GM19452 (cell line): Measurements from ENCODE around the gene LHFPL5.

Experiments
- ATAC-seq: cut with Tn5 transposase; IDR thresholded peaks from one replicate; pipeline ENCODE4 v1.9.1; 2021; ENCODE audit not compliant: unreplicated experiment

Gene LHFPL5

GRCh38 chr6:35850208-35850607, 45.1 kb downstream of the LHFPL5 start:
- ATAC-seq, result no peak

GRCh38 chr6:35852994-35853393, 47.8 kb downstream of the LHFPL5 start:
- no peak for ATAC-seq

GRCh38 chr6:35856250-35856649, 51.1 kb downstream of the LHFPL5 start:
- ATAC-seq, result no peak

- ATAC-seq, result no peak
These were observed 52.7 kb downstream of the LHFPL5 start for GRCh38 chr6:35857853-35858252.

GRCh38 chr6:35859367-35859766, 54.2 kb downstream of the LHFPL5 start:
- ATAC-seq, result no peak
